ENCODE measurements around the gene PCBP2. TPM values are rescaled to one million over a fixed set of nuclear protein-coding genes. Genes with fewer than 3 reads are reported as not detected.
"Not testable (repeated sequence)": the region's sequence is repeated elsewhere in the genome, so short reads cannot be mapped to it uniquely, and the experiment has no call there.

The PCBP2 gene
- total RNA-seq, 1 donor from 2014 or later: 1,001 TPM

- Mint-ChIP-seq H3K4me3 (ENCODE audit: low read depth) (no peak overlapping the region), H3K4me1 (ENCODE audit: low read depth) (peaks cover 18% of the 10 kb centered on the region), H3K27me3 (ENCODE audit: low read depth) (no peaks in the 10 kb centered on the region), H3K36me3 (ENCODE audit: low read depth) (peaks cover 95% of the 10 kb centered on the region), H3K27ac (no peak overlapping the region), H3K9me3 (no peaks in the 10 kb centered on the region)
- intact Hi-C loops (cut with micrococcal nuclease): no loop called here
- no peak for DNase-seq (ENCODE audit: low spot score)
These were observed 15.2 kb downstream of the PCBP2 start for GRCh38 chr12:53467082-53467481.

GRCh38 chr12:53467880-53468279 is 16.0 kb downstream of the PCBP2 start:
- no peak for DNase-seq (ENCODE audit: low spot score)
- Mint-ChIP-seq H3K4me3 (ENCODE audit: low read depth) (no peak overlapping the region), H3K27me3 (ENCODE audit: low read depth) (no peaks in the 10 kb centered on the region), H3K4me1 (ENCODE audit: low read depth) (peaks cover 22% of the 10 kb centered on the region), H3K9me3 (no peaks in the 10 kb centered on the region), H3K36me3 (ENCODE audit: low read depth) (peaks cover 95% of the 10 kb centered on the region), H3K27ac (no peak overlapping the region)
- intact Hi-C loops (cut with micrococcal nuclease): no loop called here

- Mint-ChIP-seq H3K4me1 (ENCODE audit: low read depth) (peaks cover 22% of the 10 kb centered on the region), H3K36me3 (ENCODE audit: low read depth) (peaks cover 91% of the 10 kb centered on the region), H3K27ac (no peak overlapping the region), H3K27me3 (ENCODE audit: low read depth) (no peaks in the 10 kb centered on the region), H3K9me3 (no peaks in the 10 kb centered on the region), H3K4me3 (ENCODE audit: low read depth) (no peak overlapping the region)
- intact Hi-C loops (cut with micrococcal nuclease): no loop called here
- DNase-seq (ENCODE audit: low spot score): no peak
These were observed 16.4 kb downstream of the PCBP2 start for GRCh38 chr12:53468282-53468681.

- intact Hi-C loops (cut with micrococcal nuclease): no loop called here
- DNase-seq (ENCODE audit: low spot score): no peak
- Mint-ChIP-seq H3K4me1 (ENCODE audit: low read depth) (peaks cover 42% of the 10 kb centered on the region), H3K4me3 (ENCODE audit: low read depth) (no peak overlapping the region), H3K36me3 (ENCODE audit: low read depth) (peaks cover 90% of the 10 kb centered on the region), H3K9me3 (no peaks in the 10 kb centered on the region), H3K27ac (no peak overlapping the region), H3K27me3 (ENCODE audit: low read depth) (no peaks in the 10 kb centered on the region)
These were observed 20.2 kb downstream of the PCBP2 start for GRCh38 chr12:53472056-53472582.

- intact Hi-C loops (cut with micrococcal nuclease): no loop called here
These were observed 22.2 kb downstream of the PCBP2 start for GRCh38 chr12:53474077-53474476.

GRCh38 chr12:53474819-53475218 is 22.9 kb downstream of the PCBP2 start:
- DNase-seq (ENCODE audit: low spot score): no peak
- peaks cover 88% of the 10 kb centered on the region for H3K36me3 Mint-ChIP-seq (ENCODE audit: low read depth)
- peaks cover 42% of the 10 kb centered on the region for H3K4me1 Mint-ChIP-seq (ENCODE audit: low read depth)
- H3K27ac Mint-ChIP-seq: peak overlapping the region; percentile 66
- H3K4me3 Mint-ChIP-seq (ENCODE audit: low read depth): no peak overlapping the region
- intact Hi-C loops (cut with micrococcal nuclease): no loop called here
- no peaks in the 10 kb centered on the region for H3K9me3 Mint-ChIP-seq
- no peaks in the 10 kb centered on the region for H3K27me3 Mint-ChIP-seq (ENCODE audit: low read depth)

More at GRCh38 chr12:53474077-53474476, 22.2 kb downstream of the PCBP2 start:
- Mint-ChIP-seq H3K4me3 (ENCODE audit: low read depth) (no peak overlapping the region), H3K9me3 (no peaks in the 10 kb centered on the region), H3K27ac (peak overlapping the region; percentile 36), H3K36me3 (ENCODE audit: low read depth) (peaks cover 86% of the 10 kb centered on the region), H3K4me1 (ENCODE audit: low read depth) (peaks cover 42% of the 10 kb centered on the region), H3K27me3 (ENCODE audit: low read depth) (no peaks in the 10 kb centered on the region)
- DNase-seq (ENCODE audit: low spot score): no peak

GRCh38 chr12:53476769-53477209 is 24.9 kb downstream of the PCBP2 start:
- no peak overlapping the region for H3K27ac Mint-ChIP-seq
- peaks cover 34% of the 10 kb centered on the region for H3K4me1 Mint-ChIP-seq (ENCODE audit: low read depth)
- no peaks in the 10 kb centered on the region for H3K27me3 Mint-ChIP-seq (ENCODE audit: low read depth)
- H3K9me3 Mint-ChIP-seq: no peaks in the 10 kb centered on the region
- no peak for DNase-seq (ENCODE audit: low spot score)
- H3K36me3 Mint-ChIP-seq (ENCODE audit: low read depth): peaks cover 85% of the 10 kb centered on the region
- H3K4me3 Mint-ChIP-seq (ENCODE audit: low read depth): no peak overlapping the region
- intact Hi-C loops (cut with micrococcal nuclease): no loop called here

- Mint-ChIP-seq H3K36me3 (ENCODE audit: low read depth) (peaks cover 86% of the 10 kb centered on the region), H3K27me3 (ENCODE audit: low read depth) (no peaks in the 10 kb centered on the region), H3K27ac (no peak overlapping the region), H3K9me3 (no peaks in the 10 kb centered on the region), H3K4me1 (ENCODE audit: low read depth) (peaks cover 18% of the 10 kb centered on the region), H3K4me3 (ENCODE audit: low read depth) (no peak overlapping the region)
- DNase-seq (ENCODE audit: low spot score): no peak
- intact Hi-C loops (cut with micrococcal nuclease): loop anchor here (2.0 kb wide), 1 partner anchor 14 kb away; no protein-coding TSS in a partner anchor
These were observed 27.0 kb downstream of the PCBP2 start for GRCh38 chr12:53478865-53479264.

GRCh38 chr12:53479331-53479730 is 27.4 kb downstream of the PCBP2 start:
- Mint-ChIP-seq H3K9me3 (no peaks in the 10 kb centered on the region), H3K27ac (no peak overlapping the region), H3K36me3 (ENCODE audit: low read depth) (peaks cover 86% of the 10 kb centered on the region), H3K4me3 (ENCODE audit: low read depth) (no peak overlapping the region), H3K4me1 (ENCODE audit: low read depth) (peaks cover 14% of the 10 kb centered on the region), H3K27me3 (ENCODE audit: low read depth) (no peaks in the 10 kb centered on the region)
- intact Hi-C loops (cut with micrococcal nuclease): loop anchor here (2.0 kb wide), 1 partner anchor 13 kb away; no protein-coding TSS in a partner anchor
- no peak for DNase-seq (ENCODE audit: low spot score)

- peaks cover 5% of the 10 kb centered on the region for H3K4me1 Mint-ChIP-seq (ENCODE audit: low read depth)
These were observed 28.9 kb downstream of the PCBP2 start for GRCh38 chr12:53480491-53481442.

GRCh38 chr12:53481458-53481857 is 29.6 kb downstream of the PCBP2 start:
- intact Hi-C loops (cut with micrococcal nuclease); H3K9me3 Mint-ChIP-seq; DNase-seq (ENCODE audit: low spot score); H3K4me1 Mint-ChIP-seq (ENCODE audit: low read depth); H3K4me3 Mint-ChIP-seq (ENCODE audit: low read depth); H3K27ac Mint-ChIP-seq; H3K27me3 Mint-ChIP-seq (ENCODE audit: low read depth): not testable (repeated sequence)
- H3K36me3 Mint-ChIP-seq (ENCODE audit: low read depth): peaks cover 84% of the 10 kb centered on the region

More at GRCh38 chr12:53480491-53481442, 28.9 kb downstream of the PCBP2 start:
- no peak overlapping the region for H3K4me3 Mint-ChIP-seq (ENCODE audit: low read depth)
- DNase-seq (ENCODE audit: low spot score): no peak
- H3K9me3 Mint-ChIP-seq: no peaks in the 10 kb centered on the region
- intact Hi-C loops (cut with micrococcal nuclease): no loop called here
- no peaks in the 10 kb centered on the region for H3K27me3 Mint-ChIP-seq (ENCODE audit: low read depth)
- no peak overlapping the region for H3K27ac Mint-ChIP-seq
- H3K36me3 Mint-ChIP-seq (ENCODE audit: low read depth): peaks cover 84% of the 10 kb centered on the region

GRCh38 chr12:53481939-53482586 is 30.2 kb downstream of the PCBP2 start:
- Mint-ChIP-seq H3K36me3 (ENCODE audit: low read depth) (peaks cover 78% of the 10 kb centered on the region), H3K9me3 (no peaks in the 10 kb centered on the region), H3K27ac (no peak overlapping the region), H3K4me3 (ENCODE audit: low read depth) (no peak overlapping the region), H3K27me3 (ENCODE audit: low read depth) (no peaks in the 10 kb centered on the region), H3K4me1 (ENCODE audit: low read depth) (no peaks in the 10 kb centered on the region)
- intact Hi-C loops (cut with micrococcal nuclease): no loop called here
- no peak for DNase-seq (ENCODE audit: low spot score)
